ENCODE measurements around the gene HNRNPH1. TPM values are rescaled to one million over a fixed set of nuclear protein-coding genes. Genes with fewer than 3 reads are reported as not detected.
A peak's percentile ranks its signal among the peaks of the same experiment; 100 is the strongest.

HNRNPH1 gene
- total and polyA plus RNA-seq, 2 of the 8 experiments (the other 6 are each of a cell fraction or from before 2014, with no cell fraction given), result 170 to 735 TPM

DNA sequence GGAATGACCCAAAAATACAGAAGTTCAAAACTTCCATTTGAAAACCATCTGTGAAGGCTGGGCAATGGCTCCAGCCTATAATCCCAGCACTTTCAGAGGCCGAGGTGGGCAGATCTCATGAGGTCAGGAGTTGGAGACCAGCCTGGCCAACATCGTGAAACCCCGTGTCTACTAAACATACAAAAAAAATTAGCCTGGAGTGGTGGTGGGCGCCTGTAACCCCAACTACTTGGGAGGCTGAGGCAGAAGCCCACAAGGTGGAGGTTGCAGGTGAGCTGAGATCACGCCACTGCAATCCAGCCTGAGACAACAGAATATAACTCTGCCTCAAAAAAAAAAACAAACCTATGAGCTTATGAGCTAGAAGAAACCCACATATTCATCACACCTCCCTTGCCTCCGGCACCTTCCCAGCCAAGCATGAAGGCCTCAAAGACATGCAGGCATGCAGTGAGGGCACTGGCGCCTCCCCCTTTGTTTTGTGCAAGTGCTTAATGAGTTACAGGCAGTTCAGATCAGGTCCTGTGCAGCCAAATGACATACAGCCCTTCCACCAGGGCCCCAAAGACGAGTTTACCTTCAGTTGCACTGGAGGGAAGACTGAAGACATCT is 9.9 kb downstream of the HNRNPH1 start:
- WGBS, 2 experiments (ENCODE audit: extremely low coverage in 1 of 2, insufficient coverage in 1 of 2, insufficient read length in 1 of 2, insufficient replicate concordance in 2 of 2, low coverage in 1 of 2, low lambda C conversion rate in 2 of 2, missing lambda C conversion rate in 1 of 2), result 86% methylated on average over 8 of the region's 8 CpGs; no CpG with 5 or more reads in 1 of the 2 experiments
- H3K4me3 ChIP-seq (ENCODE audit: extremely low read depth in 1 of 4, insufficient read depth in 2 of 4, low read depth in 3 of 4, low read length in 4 of 4), result no peak overlapping the region
- no peak overlapping the region for H3K18ac ChIP-seq (ENCODE audit: extremely low read depth, low read length)
- no peak overlapping the region for H2BK20ac ChIP-seq (ENCODE audit: low read length)
- H3K4me2 ChIP-seq (ENCODE audit: insufficient read depth in 1 of 2, low read depth in 2 of 2, low read length in 2 of 2), result no peak overlapping the region
- ChIA-PET CTCF (ENCODE audit: partially characterized antibody) (interaction anchor here (0.8 to 5.5 kb wide), 3 partner anchors 10 to 56 kb away, joined by 3 to 56 read pairs (median 19); partner anchors contain the start of gene HNRNPH1), POLR2A (ENCODE audit: partially characterized antibody) (interaction anchor here (0.6 to 20.5 kb wide), 17 partner anchors 25 to 883 kb away, joined by 3 to 351 read pairs (median 4); partner anchors contain the start of genes CBY3, MAML1 and ZNF354A)
- no peak overlapping the region for H2AK5ac ChIP-seq (ENCODE audit: low read depth, low read length)
- H3K56ac ChIP-seq (replicated peaks; ENCODE audit: insufficient read length, low read depth, low read length), result no peak overlapping the region
- H2BK120ac ChIP-seq (replicated peaks; ENCODE audit: low read depth, low read length), result no peak overlapping the region
- H3K27me3 ChIP-seq (replicated peaks in 1 of 4; ENCODE audit: control insufficient read depth in 3 of 4, extremely low read depth in 1 of 4, insufficient read depth in 3 of 4, low read length in 3 of 4), result no peaks in the 10 kb centered on the region
- peaks cover 27 to 37% of the 10 kb centered on the region in 2 experiments for H4K20me1 ChIP-seq (replicated peaks in 1 of 2; ENCODE audit: control insufficient read depth in 1 of 2, insufficient read depth in 2 of 2, low read length in 2 of 2)
- no peak overlapping the region for H3K9ac ChIP-seq (replicated peaks in 1 of 4; ENCODE audit: extremely low read depth in 1 of 4, low read depth in 3 of 4, low read length in 3 of 4)
- H2BK5ac ChIP-seq (ENCODE audit: low read depth, low read length), result no peak overlapping the region
- H2AFZ ChIP-seq (ENCODE audit: low read length), result no peak overlapping the region
- H3K4ac ChIP-seq (replicated peaks; ENCODE audit: insufficient read length, low read depth, low read length), result no peak overlapping the region
- H2BK15ac ChIP-seq (ENCODE audit: low read length), result no peak overlapping the region
- DNase-seq (ENCODE audit: low read depth in 1 of 2, low spot score in 2 of 2) (no peak), FAIRE-seq (no peak)
- no peaks in the 10 kb centered on the region for H3K9me3 ChIP-seq (ENCODE audit: insufficient read depth in 2 of 2, low read depth in 1 of 2, low read length in 1 of 2)
- H3K36me3 ChIP-seq (ENCODE audit: control insufficient read depth in 2 of 4, insufficient read depth in 4 of 4, low read length in 3 of 4), result peaks cover 52 to 92% (median 76%) of the 10 kb centered on the region in 4 experiments
- peaks cover 0 to 10% of the 10 kb centered on the region in 2 experiments; a peak in 2 of 4 replicates for H3K79me2 ChIP-seq (ENCODE audit: control insufficient read depth in 1 of 2, insufficient read depth in 2 of 2, low read length in 2 of 2)
- no peaks in the 10 kb centered on the region for H3K23me2 ChIP-seq (ENCODE audit: low read depth, low read length)
- H4K91ac ChIP-seq (replicated peaks; ENCODE audit: insufficient read length, low read length), result no peak overlapping the region
- no peak overlapping the region for H4K5ac ChIP-seq (ENCODE audit: insufficient read length, low read depth, low read length)
- no peak overlapping the region for H3K27ac ChIP-seq (ENCODE audit: low read depth, low read length)
- H2BK12ac ChIP-seq (ENCODE audit: low read depth, low read length), result no peak overlapping the region
- H3K23ac ChIP-seq (ENCODE audit: insufficient read length), result no peak overlapping the region
- no peak overlapping the region for H4K8ac ChIP-seq (ENCODE audit: extremely low read depth, insufficient read depth, low read length)
- no peaks in the 10 kb centered on the region for H3K4me1 ChIP-seq (replicated peaks in 1 of 4; ENCODE audit: control insufficient read depth in 3 of 4, insufficient read depth in 4 of 4, low read length in 3 of 4)
- no peak overlapping the region for H3K14ac ChIP-seq (ENCODE audit: insufficient read length)
- peaks cover 2% of the 10 kb centered on the region; the same call in 1 of the 2 replicates for H3K79me1 ChIP-seq (ENCODE audit: low read depth, low read length)
- TF ChIP-seq, protein P1, sequence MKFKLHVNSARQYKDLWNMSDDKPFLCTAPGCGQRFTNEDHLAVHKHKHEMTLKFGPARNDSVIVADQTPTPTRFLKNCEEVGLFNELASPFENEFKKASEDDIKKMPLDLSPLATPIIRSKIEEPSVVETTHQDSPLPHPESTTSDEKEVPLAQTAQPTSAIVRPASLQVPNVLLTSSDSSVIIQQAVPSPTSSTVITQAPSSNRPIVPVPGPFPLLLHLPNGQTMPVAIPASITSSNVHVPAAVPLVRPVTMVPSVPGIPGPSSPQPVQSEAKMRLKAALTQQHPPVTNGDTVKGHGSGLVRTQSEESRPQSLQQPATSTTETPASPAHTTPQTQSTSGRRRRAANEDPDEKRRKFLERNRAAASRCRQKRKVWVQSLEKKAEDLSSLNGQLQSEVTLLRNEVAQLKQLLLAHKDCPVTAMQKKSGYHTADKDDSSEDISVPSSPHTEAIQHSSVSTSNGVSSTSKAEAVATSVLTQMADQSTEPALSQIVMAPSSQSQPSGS (IDR thresholded peaks at IDR 0.05; ENCODE audit: low read length), result 0 out of 2 replicates have a peak, but pooled peaks have one; percentile 43
- TF ChIP-seq POLR2AphosphoS5 (IDR thresholded peaks at IDR 0.05; ENCODE audit: low read depth, low read length) (peak; percentile 92), RXRA (IDR thresholded peaks at IDR 0.05; ENCODE audit: insufficient read depth, low read depth, low read length) (no peak), POLR2A (IDR thresholded peaks at IDR 0.05; ENCODE audit: control extremely low read depth in 1 of 2, low read depth in 2 of 2, low read length in 2 of 2) (peak; percentile 68 to 71)

Measured in H1 (cell line).